Neural cell (in vitro differentiated cells): Measurements from ENCODE around the gene MUC2. TPM values are rescaled to one million over a fixed set of nuclear protein-coding genes. Genes with fewer than 3 reads are reported as not detected.

Experiments used
- H2AFZ ChIP-seq: fragments of 200-600, 300-800 bp; sonication (generic), shearing (Covaris generic); 2 replicates; pipeline ENCODE4 v1.6.0; 2014; ENCODE audit warnings: low read depth, mild to moderate bottlenecking, antibody characterized with exemption, low read length, moderate library complexity
- H3F3A ChIP-seq: fragments of 200-600 bp; shearing (Covaris generic); 2 replicates; pipeline ENCODE4 v1.6.1; 2016; ENCODE audit warnings: mild to moderate bottlenecking, moderate library complexity, mixed read lengths, antibody characterized with exemption, low read length; ENCODE audit not compliant: insufficient read depth, poor library complexity, severe bottlenecking
- H3K27ac ChIP-seq: fragments of 200-600, 300-800 bp; sonication (generic), shearing (Covaris generic); 2 replicates; pipeline ENCODE4 v1.5.1; 2014; ENCODE audit warnings: mild to moderate bottlenecking, low read length, moderate library complexity
- H3K27me3 ChIP-seq: fragments of 300-800, 200-600 bp; sonication (generic), shearing (Covaris generic); 2 replicates; pipeline ENCODE4 v1.6.0; 2014; ENCODE audit warnings: mild to moderate bottlenecking, low read depth, low read length, moderate library complexity; ENCODE audit not compliant: insufficient read depth
- H3K36me3 ChIP-seq: fragments of 300-800, 200-600 bp; sonication (generic), shearing (Covaris generic); 2 replicates; pipeline ENCODE4 v1.5.1; 2014; ENCODE audit warnings: mild to moderate bottlenecking, antibody characterized with exemption, low read length, moderate library complexity; ENCODE audit not compliant: insufficient read depth
- H3K4me2 ChIP-seq: fragments of 300-800, 200-600 bp; sonication (generic), shearing (Covaris generic); 2 replicates; pipeline ENCODE4 v1.6.0; 2014; ENCODE audit warnings: mild to moderate bottlenecking, low read length
- H3K4me3 ChIP-seq: fragments of 300-800, 200-600 bp; sonication (generic), shearing (Covaris generic); 2 replicates; pipeline ENCODE4 v1.5.1; 2014; ENCODE audit warnings: mild to moderate bottlenecking, low read length, moderate library complexity
- H3K79me2 ChIP-seq: fragments of 200-600 bp; shearing (Covaris generic); replicated peaks from 2 replicates; pipeline ENCODE4 v1.6.0; 2014; ENCODE audit warnings: mild to moderate bottlenecking, low read length, moderate library complexity; ENCODE audit not compliant: insufficient read depth
- H3K9ac ChIP-seq: fragments of 300-800, 200-600 bp; sonication (generic), shearing (Covaris generic); 2 replicates; pipeline ENCODE4 v1.6.1; 2016; ENCODE audit warnings: mild to moderate bottlenecking, low read length, mixed read lengths
- H3K9me2 ChIP-seq: fragments of 200-600 bp; shearing (Covaris generic); 2 replicates; pipeline ENCODE4 v1.6.1; 2016; ENCODE audit warnings: mild to moderate bottlenecking, low read length, mixed read lengths; ENCODE audit not compliant: insufficient read depth
- H3K9me3 ChIP-seq: fragments of 200-600, 300-800 bp; sonication (generic), shearing (Covaris generic); 2 replicates; pipeline ENCODE4 v1.6.1; 2016; ENCODE audit warnings: mild to moderate bottlenecking, mixed run types, low read length, moderate library complexity, mixed read lengths
- H4K20me1 ChIP-seq: fragments of 200-600 bp; shearing (Covaris generic); 2 replicates; pipeline ENCODE4 v1.6.1; 2016; ENCODE audit warnings: mild to moderate bottlenecking, mixed run types; ENCODE audit not compliant: insufficient read depth
- CTCF ChIP-seq: fragments of 450-650 bp; IDR thresholded peaks from 2 replicates; pipeline ENCODE4 v1.5.1; 2014; ENCODE audit warnings: antibody characterized with exemption, mild to moderate bottlenecking, moderate library complexity; ENCODE audit not compliant: poor library complexity, severe bottlenecking
- EP300 ChIP-seq: fragments of 450-650 bp; conservative IDR thresholded peaks from 2 replicates; pipeline ENCODE4 v1.6.1; 2014; ENCODE audit warnings: antibody characterized with exemption, mild to moderate bottlenecking, moderate library complexity; ENCODE audit not compliant: poor library complexity, severe bottlenecking
- EZH2 ChIP-seq: fragments of 200-600, 300-800 bp; shearing (Covaris generic), sonication (generic); IDR thresholded peaks from 2 replicates; pipeline ENCODE4 v1.6.1; 2014; ENCODE audit warnings: antibody characterized with exemption, low read length, borderline replicate concordance, mild to moderate bottlenecking; ENCODE audit not compliant: insufficient read depth, poor library complexity, severe bottlenecking
- MXI1 ChIP-seq: fragments of 450-650 bp; conservative IDR thresholded peaks from 2 replicates; pipeline ENCODE4 v1.6.1; 2014; ENCODE audit warnings: antibody characterized with exemption, mild to moderate bottlenecking; ENCODE audit not compliant: poor library complexity, severe bottlenecking
- RAD21 ChIP-seq: fragments of 450-650 bp; conservative IDR thresholded peaks from 2 replicates; pipeline ENCODE4 v1.6.1; 2014; ENCODE audit warnings: antibody characterized with exemption, mild to moderate bottlenecking, moderate library complexity
- REST ChIP-seq: IDR thresholded peaks from 2 replicates; pipeline ENCODE4 v1.6.1; 2012; ENCODE audit warnings: borderline replicate concordance
- SMC3 ChIP-seq: fragments of 450-650 bp; conservative IDR thresholded peaks from 2 replicates; pipeline ENCODE4 v1.6.1; 2014; ENCODE audit warnings: antibody characterized with exemption, mild to moderate bottlenecking, moderate library complexity; ENCODE audit not compliant: poor library complexity
- TAF1 ChIP-seq: IDR thresholded peaks from 2 replicates; pipeline ENCODE4 v1.6.1; 2012; ENCODE audit warnings: low read depth
- polyA plus RNA-seq: library from polyadenylated mRNA; depleted of rRNA; stranded (reverse); fragments of >200 nt; gene quantifications from 2 replicates; pipeline ENCODE4 v1.2.3, GENCODE V29; 2014

MUC2 gene
- polyA plus RNA-seq, 1 donor from 2014 or later, result not detected

- no peak overlapping the region for H3K4me2 ChIP-seq
- H3K9me3 ChIP-seq, result no peaks in the 10 kb centered on the region
- H3K4me3 ChIP-seq, result no peak overlapping the region
- no peak overlapping the region for H2AFZ ChIP-seq
- no peaks in the 10 kb centered on the region for H3K36me3 ChIP-seq
- no peaks in the 10 kb centered on the region for H4K20me1 ChIP-seq
- H3K79me2 ChIP-seq, result no peaks in the 10 kb centered on the region
- H3K27me3 ChIP-seq, result no peaks in the 10 kb centered on the region
- H3F3A ChIP-seq, result no peaks in the 10 kb centered on the region
- no peak for TF ChIP-seq SMC3
- TF ChIP-seq EZH2, result no peak
- TF ChIP-seq TAF1, result no peak
- H3K9me2 ChIP-seq, result no peaks in the 10 kb centered on the region
- no peak overlapping the region for H3K27ac ChIP-seq
- no peak overlapping the region for H3K9ac ChIP-seq
These were observed 32.6 kb upstream of the MUC2 start for GRCh38 chr11:1041936-1042608.

GRCh38 chr11:1042626-1043562 is 31.8 kb upstream of the MUC2 start:
- no peaks in the 10 kb centered on the region for H3F3A ChIP-seq
- H3K27me3 ChIP-seq, result no peaks in the 10 kb centered on the region
- H3K9me2 ChIP-seq, result no peaks in the 10 kb centered on the region
- H3K4me3 ChIP-seq, result no peak overlapping the region
- TF ChIP-seq EP300 (no peak), RAD21 (no peak), TAF1 (no peak), SMC3 (no peak), CTCF (no peak), MXI1 (no peak), REST (no peak)
- H3K36me3 ChIP-seq, result no peaks in the 10 kb centered on the region
- no peak overlapping the region for H2AFZ ChIP-seq
- no peak overlapping the region for H3K9ac ChIP-seq
- H3K4me2 ChIP-seq, result no peak overlapping the region
- no peaks in the 10 kb centered on the region for H4K20me1 ChIP-seq
- H3K9me3 ChIP-seq, result no peaks in the 10 kb centered on the region
- no peaks in the 10 kb centered on the region for H3K79me2 ChIP-seq
- no peak overlapping the region for H3K27ac ChIP-seq
